Spleen (tissue), 11 donors: ENCODE results near the gene PTPRN2. TPM values are rescaled to one million over a fixed set of nuclear protein-coding genes. Genes with fewer than 3 reads are reported as not detected.

ENCODE experiments used
- DNase-seq: peaks from one replicate; pipeline ENCODE4 v3.0.0-alpha.2; 2020
- H3K27ac ChIP-seq, 8 donors: fragments of 200-600 bp; sonication (generic) in 7 of 8; 1 replicate in 4 of 8; 2 replicates in 4 of 8; pipeline versions ENCODE4 v1.5.0 to v1.8.0; 2016 to 2021; ENCODE audit warnings: inconsistent platforms in 4 of 8, mild to moderate bottlenecking in 4 of 8, moderate library complexity in 1 of 8
- H3K27me3 ChIP-seq, 7 donors: fragments of 200-600 bp; sonication (generic) in 6 of 7; replicated peaks in 1 of 7; 1 replicate in 4 of 7; 2 replicates in 3 of 7; pipeline versions ENCODE4 v1.5.0 to v1.8.0; 2016 to 2021; ENCODE audit warnings: inconsistent platforms in 3 of 7, mild to moderate bottlenecking in 1 of 7
- H3K36me3 ChIP-seq, 6 donors: fragments of 200-600 bp; sonication (generic) in 5 of 6; 1 replicate in 4 of 6; 2 replicates in 2 of 6; pipeline versions ENCODE4 v1.5.0 to v1.8.0; 2016 to 2021; ENCODE audit warnings: inconsistent platforms in 2 of 6
- H3K4me1 ChIP-seq, 6 donors: fragments of 200-600 bp; sonication (generic) in 5 of 6; 1 replicate in 3 of 6; 2 replicates in 3 of 6; pipeline versions ENCODE4 v1.5.0 to v1.8.0; 2016 to 2021; ENCODE audit warnings: inconsistent platforms in 3 of 6
- H3K4me3 ChIP-seq, 8 donors: fragments of 200-600 bp; sonication (generic) in 7 of 8; 1 replicate in 4 of 8; 2 replicates in 4 of 8; pipeline versions ENCODE4 v1.5.0 to v1.8.0; 2016 to 2021; ENCODE audit warnings: inconsistent platforms in 4 of 8, mild to moderate bottlenecking in 4 of 8, moderate library complexity in 2 of 8
- H3K9me3 ChIP-seq, 8 donors: fragments of 200-600 bp; sonication (generic) in 7 of 8; 1 replicate in 4 of 8; 2 replicates in 4 of 8; pipeline versions ENCODE4 v1.5.0 to v1.8.0; 2016 to 2021; ENCODE audit warnings: inconsistent platforms in 4 of 8
- POLR2A ChIP-seq, 3 donors: fragments of 450-650 bp; IDR thresholded peaks; one replicate each; pipeline ENCODE4 v1.5.1; 2017; ENCODE audit warnings: antibody characterized with exemption in 3 of 3, mild to moderate bottlenecking in 1 of 3
- POLR2AphosphoS5 ChIP-seq, 3 donors: sonication (generic); formaldehyde crosslinking; IDR thresholded peaks; one replicate each; pipeline ENCODE4 v1.5.1; 2017; ENCODE audit warnings: antibody characterized with exemption in 3 of 3
- WGBS, 5 donors: extraction: QIAGEN DNeasy Blood & Tissue Kit in 3 of 5; methylation state at CpG; one replicate each; pipeline versions ENCODE4 v1.1.5 to v1.1.7; 2013 to 2018; 5-methylcytosine and 5-hydroxymethylcytosine counted together
- intact Hi-C: fragments of 100-400 bp; cut with DNase I; formaldehyde crosslinking; loops from one replicate; pipeline ENCODE4 v1.15.0; 2023; ENCODE audit warnings: low total_unique reads
- polyA plus RNA-seq, 3 donors: library from polyadenylated mRNA; stranded (reverse); fragments of 200-250 nt; gene quantifications; one replicate each; pipeline ENCODE4 v1.2.1, GENCODE V29; 2013
- total RNA-seq, 7 donors: library from RNA; depleted of rRNA in 3 of 7; stranded (reverse); fragments of >200 nt in 3 of 7; fragmentation: NEBNext Ultra II Directional in 4 of 7; extraction: Animal tissue kit (Norgen Biotek cat#: 25700) in 4 of 7; gene quantifications; one replicate each; pipeline versions ENCODE4 v1.1.0 to v1.2.1, GENCODE V29; 2016 to 2021
- TF ChIP-seq, protein P1 (sequence below), 11 experiments: fragments of 200-600 bp in 7 of 11; fragments of 450-650 bp in 4 of 11; sonication (generic) in 4 of 11; IDR thresholded peaks in 8 of 11; conservative IDR thresholded peaks in 3 of 11; 1 replicate in 7 of 11; 2 replicates in 4 of 11; pipeline versions ENCODE4 v1.4.0 to v1.8.0; 2016 to 2021; ENCODE audit warnings: antibody characterized with exemption in 11 of 11, inconsistent platforms in 4 of 11, mild to moderate bottlenecking in 1 of 11
- donor health status: healthy with polysubstance abuse.
- donor health status: DM: no; HTN: no; CAD: no; lungs with moderate emphysema.
- donor health status: DM: no; HTN: no; CAD: no.
- donor health status: Bipolar disorder and iron deficiency.
- donor health status: healthy.
- donor health status: DM: no; HTN: no; CAD: no.
- donor health status: DM: yes; HTN: yes; CAD: no.

The PTPRN2 gene
- total and polyA plus RNA-seq, 10 donors, result 7.0 to 22.8 (median 16.8) TPM

- peak; percentile 53 for DNase-seq
- H3K4me1 ChIP-seq, result no peaks in the 10 kb centered on the region
- H3K27me3 ChIP-seq, result peaks cover 0 to 25% (median 0%) of the 10 kb centered on the region in 7 donors
- H3K9me3 ChIP-seq, result no peaks in the 10 kb centered on the region
- no peak overlapping the region for H3K4me3 ChIP-seq
- H3K36me3 ChIP-seq, result no peaks in the 10 kb centered on the region
- intact Hi-C loops, result no loop called here
- TF ChIP-seq POLR2AphosphoS5 (IDR thresholded peaks at IDR 0.05) (no peak), POLR2A (IDR thresholded peaks at IDR 0.05) (no peak)
- TF ChIP-seq, protein P1, sequence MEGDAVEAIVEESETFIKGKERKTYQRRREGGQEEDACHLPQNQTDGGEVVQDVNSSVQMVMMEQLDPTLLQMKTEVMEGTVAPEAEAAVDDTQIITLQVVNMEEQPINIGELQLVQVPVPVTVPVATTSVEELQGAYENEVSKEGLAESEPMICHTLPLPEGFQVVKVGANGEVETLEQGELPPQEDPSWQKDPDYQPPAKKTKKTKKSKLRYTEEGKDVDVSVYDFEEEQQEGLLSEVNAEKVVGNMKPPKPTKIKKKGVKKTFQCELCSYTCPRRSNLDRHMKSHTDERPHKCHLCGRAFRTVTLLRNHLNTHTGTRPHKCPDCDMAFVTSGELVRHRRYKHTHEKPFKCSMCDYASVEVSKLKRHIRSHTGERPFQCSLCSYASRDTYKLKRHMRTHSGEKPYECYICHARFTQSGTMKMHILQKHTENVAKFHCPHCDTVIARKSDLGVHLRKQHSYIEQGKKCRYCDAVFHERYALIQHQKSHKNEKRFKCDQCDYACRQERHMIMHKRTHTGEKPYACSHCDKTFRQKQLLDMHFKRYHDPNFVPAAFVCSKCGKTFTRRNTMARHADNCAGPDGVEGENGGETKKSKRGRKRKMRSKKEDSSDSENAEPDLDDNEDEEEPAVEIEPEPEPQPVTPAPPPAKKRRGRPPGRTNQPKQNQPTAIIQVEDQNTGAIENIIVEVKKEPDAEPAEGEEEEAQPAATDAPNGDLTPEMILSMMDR (IDR thresholded peaks at IDR 0.05 in 8 of 11, conservative IDR thresholded peaks at IDR 0.05 in 3 of 11), result no peak
- 75 to 87% (median 82%) methylated on average over 13 of the region's 13 CpGs for WGBS, 5 donors
- no peak overlapping the region for H3K27ac ChIP-seq
These were observed 769.5 kb downstream of the PTPRN2 start for GRCh38 chr7:157817944-157818700.

- Histone ChIP-seq H3K27ac (no peak overlapping the region), H3K36me3 (no peaks in the 10 kb centered on the region), H3K4me1 (no peaks in the 10 kb centered on the region), H3K4me3 (no peak overlapping the region), H3K9me3 (no peaks in the 10 kb centered on the region), H3K27me3 (peaks cover 0 to 25% (median 0%) of the 10 kb centered on the region in 7 donors)
- intact Hi-C loops, result no loop called here
- WGBS, 5 donors, result 76 to 82% (median 79%) methylated on average over 11 of the region's 11 CpGs
- TF ChIP-seq POLR2AphosphoS5 (IDR thresholded peaks at IDR 0.05) (no peak), POLR2A (IDR thresholded peaks at IDR 0.05) (no peak)
- TF ChIP-seq, protein P1 (IDR thresholded peaks at IDR 0.05 in 8 of 11, conservative IDR thresholded peaks at IDR 0.05 in 3 of 11), result no peak
- peak; percentile 59 for DNase-seq
These were observed 770.2 kb downstream of the PTPRN2 start for GRCh38 chr7:157817433-157817832.

- Histone ChIP-seq H3K9me3 (no peaks in the 10 kb centered on the region), H3K4me3 (no peak overlapping the region), H3K27ac (no peak overlapping the region), H3K27me3 (peaks cover 0 to 25% (median 0%) of the 10 kb centered on the region in 7 donors), H3K4me1 (no peaks in the 10 kb centered on the region), H3K36me3 (no peaks in the 10 kb centered on the region)
- DNase-seq, result peak; percentile 58
- 81 to 92% (median 88%) methylated on average over 18 to 26 of the region's 26 CpGs for WGBS, 5 donors
- TF ChIP-seq POLR2AphosphoS5 (IDR thresholded peaks at IDR 0.05), result no peak
- TF ChIP-seq POLR2A (IDR thresholded peaks at IDR 0.05), result no peak
- TF ChIP-seq, protein P1 (IDR thresholded peaks at IDR 0.05 in 8 of 11, conservative IDR thresholded peaks at IDR 0.05 in 3 of 11), result no peak
- intact Hi-C loops, result no loop called here
These were observed 770.9 kb downstream of the PTPRN2 start for GRCh38 chr7:157816526-157817250.

DNA sequence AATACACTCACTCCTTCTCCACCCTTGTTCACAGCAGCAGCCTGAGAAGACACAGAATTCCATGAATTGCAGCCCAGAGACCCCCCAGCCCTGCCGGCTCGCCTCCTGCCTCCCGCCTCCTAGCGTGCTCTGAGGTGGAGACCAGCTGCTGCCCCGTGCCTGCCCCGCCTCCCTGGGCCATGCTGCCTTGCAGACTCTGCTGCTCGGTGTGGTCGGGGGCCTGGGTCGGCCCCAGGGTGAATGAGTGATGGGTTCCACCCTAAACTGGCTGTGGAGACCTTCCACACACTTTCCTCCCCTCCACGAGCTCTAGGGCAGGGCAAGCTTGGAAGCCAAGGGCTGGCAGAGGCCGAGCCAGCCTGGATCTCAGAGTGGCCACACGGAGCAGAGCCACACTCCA is 771.5 kb downstream of the PTPRN2 start:
- DNase-seq, result peak; percentile 71

More for the DNA sequence above, 771.5 kb downstream of the PTPRN2 start:
- Histone ChIP-seq H3K4me1 (no peaks in the 10 kb centered on the region), H3K36me3 (no peaks in the 10 kb centered on the region), H3K9me3 (no peaks in the 10 kb centered on the region), H3K4me3 (no peak overlapping the region), H3K27me3 (peaks cover 0 to 25% (median 0%) of the 10 kb centered on the region in 7 donors), H3K27ac (no peak overlapping the region)
- TF ChIP-seq, protein P1 (IDR thresholded peaks at IDR 0.05 in 8 of 11, conservative IDR thresholded peaks at IDR 0.05 in 3 of 11), result no peak
- TF ChIP-seq POLR2A (IDR thresholded peaks at IDR 0.05) (no peak), POLR2AphosphoS5 (IDR thresholded peaks at IDR 0.05) (no peak)
- intact Hi-C loops, result no loop called here
- 65 to 80% (median 75%) methylated on average over 12 of the region's 12 CpGs for WGBS, 5 donors
